ENCODE results near the gene ZNF649.
"Not testable (repeated sequence)": the region's sequence is repeated elsewhere in the genome, so short reads cannot be mapped to it uniquely, and the experiment has no call there.

ZNF649 gene

DNA sequence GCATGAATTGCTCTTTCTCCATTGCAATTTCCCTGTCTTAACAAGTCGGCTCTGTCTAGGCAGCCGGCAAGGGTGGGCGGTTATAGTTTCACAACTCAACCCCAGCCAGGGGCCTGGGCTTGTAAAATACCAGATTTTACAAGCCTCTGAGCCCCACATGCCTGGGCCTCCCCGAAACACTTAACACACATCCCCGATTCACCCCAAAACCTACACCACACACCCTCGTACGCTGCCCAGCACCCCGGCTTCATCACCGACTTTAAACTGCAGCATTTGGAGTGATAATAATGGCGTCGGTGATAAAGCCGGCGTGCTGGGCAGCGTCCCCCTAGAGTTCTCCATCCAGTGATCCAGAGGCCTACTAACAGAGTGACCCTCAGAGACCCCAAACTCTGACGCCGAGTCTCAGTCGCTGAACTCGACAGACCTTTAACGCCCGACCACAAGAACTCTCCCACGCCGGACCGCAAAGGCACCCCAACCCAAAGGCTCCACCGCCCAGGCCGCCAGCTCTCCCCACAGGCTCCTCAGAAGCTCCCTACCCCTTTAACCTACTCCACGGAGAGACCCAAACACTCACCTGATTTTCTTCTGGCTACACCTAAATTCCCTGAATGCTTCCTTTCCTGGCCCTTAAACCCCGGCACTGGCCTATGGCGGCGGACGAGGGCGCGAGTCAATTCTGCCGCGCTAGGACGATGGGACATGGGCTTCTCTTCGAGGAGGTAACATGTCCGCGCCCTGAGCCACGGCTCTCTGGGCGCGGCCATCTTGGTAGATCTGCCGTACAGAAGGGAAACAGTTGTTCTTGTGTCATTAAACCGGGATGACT, at the start of gene ZNF649:
Gene ZNF649, minus strand, starts transcription at position 687 of the 835 bp plus-strand sequence. CDS start 4,910 bp downstream, outside the sequence.
- peak; percentile 67 for DNase-seq (ENCODE audit: low read depth)

DNA sequence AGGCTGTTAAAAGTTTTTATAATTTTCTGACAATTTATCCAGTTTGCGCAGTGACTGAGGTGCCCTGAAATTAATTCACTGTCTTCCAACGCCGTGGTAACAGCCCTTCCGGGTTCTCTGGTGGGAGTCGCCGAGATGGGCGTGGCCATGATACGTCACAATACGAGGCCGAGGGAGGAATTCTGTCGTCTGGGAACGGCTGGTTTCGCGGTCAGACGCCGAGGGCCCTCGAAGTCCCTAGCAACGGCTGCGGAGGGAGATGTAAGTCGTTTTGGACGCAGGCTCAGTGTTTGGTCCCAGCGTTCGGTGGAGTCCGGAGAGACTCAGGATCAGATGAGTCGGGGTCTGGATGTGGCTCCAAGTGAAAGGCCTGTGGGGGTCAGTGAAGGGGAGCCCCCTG, 44.2 kb upstream of the ZNF649 start:
- DNase-seq (ENCODE audit: low read depth) = no peak

DNA sequence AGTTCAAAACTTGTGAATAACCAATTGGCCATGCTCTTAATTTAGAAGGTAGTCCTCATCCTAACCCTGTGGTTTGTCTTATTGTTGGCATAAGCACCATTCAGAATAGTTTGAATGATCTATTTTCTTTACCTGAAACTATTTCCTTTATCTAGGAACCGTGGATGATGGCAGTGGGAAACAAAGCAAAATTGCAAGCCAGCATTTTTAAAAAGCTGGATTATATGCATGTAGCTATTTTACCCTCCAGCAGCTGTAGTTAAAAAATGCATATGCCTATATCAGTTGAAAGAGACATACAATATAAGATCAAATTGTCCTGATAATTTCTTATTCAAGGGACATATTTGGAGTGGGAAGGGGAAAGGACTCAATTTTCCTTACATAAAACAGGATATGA, 41.8 kb upstream of the ZNF649 start:
- DNase-seq (ENCODE audit: low read depth) = no peak

DNA sequence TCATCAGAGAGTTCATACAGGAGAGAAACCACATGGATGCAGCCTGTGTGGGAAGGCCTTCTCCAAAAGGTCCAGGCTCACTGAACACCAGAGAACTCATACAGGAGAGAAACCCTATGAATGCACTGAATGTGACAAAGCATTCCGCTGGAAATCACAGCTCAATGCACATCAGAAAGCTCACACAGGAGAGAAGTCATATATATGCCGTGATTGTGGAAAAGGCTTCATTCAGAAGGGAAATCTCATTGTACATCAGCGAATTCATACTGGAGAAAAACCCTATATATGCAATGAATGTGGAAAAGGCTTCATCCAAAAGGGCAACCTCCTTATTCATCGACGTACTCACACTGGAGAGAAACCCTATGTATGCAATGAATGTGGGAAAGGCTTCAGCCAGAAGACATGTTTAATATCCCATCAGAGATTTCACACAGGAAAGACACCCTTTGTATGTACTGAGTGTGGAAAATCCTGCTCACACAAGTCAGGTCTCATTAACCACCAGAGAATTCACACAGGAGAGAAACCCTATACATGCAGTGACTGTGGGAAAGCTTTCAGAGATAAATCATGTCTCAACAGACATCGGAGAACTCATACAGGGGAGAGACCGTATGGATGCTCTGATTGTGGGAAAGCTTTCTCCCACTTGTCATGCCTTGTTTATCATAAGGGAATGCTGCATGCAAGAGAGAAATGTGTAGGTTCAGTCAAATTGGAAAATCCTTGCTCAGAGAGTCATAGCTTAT, 40.2 kb upstream of the ZNF649 start:
- no peak for DNase-seq (ENCODE audit: low read depth)

DNA sequence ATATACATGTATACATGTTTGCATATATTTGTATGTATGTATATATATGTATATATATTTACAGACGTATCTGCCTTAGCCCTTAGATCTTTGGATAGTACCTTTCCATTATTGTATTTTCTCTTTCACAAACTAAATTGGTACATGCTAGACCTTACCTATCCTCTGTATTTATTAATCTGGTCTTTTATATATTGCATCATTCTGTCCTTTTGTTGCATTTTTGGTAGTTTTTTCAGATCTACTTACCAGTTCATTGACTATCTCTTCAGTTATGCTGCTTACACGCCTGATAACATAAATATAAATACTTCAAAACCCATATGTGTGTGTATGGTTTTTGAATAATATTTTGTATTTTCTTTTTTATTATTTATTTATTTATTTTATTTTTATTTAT, 34.1 kb upstream of the ZNF649 start:
- DNase-seq (ENCODE audit: low read depth) = no peak

DNA sequence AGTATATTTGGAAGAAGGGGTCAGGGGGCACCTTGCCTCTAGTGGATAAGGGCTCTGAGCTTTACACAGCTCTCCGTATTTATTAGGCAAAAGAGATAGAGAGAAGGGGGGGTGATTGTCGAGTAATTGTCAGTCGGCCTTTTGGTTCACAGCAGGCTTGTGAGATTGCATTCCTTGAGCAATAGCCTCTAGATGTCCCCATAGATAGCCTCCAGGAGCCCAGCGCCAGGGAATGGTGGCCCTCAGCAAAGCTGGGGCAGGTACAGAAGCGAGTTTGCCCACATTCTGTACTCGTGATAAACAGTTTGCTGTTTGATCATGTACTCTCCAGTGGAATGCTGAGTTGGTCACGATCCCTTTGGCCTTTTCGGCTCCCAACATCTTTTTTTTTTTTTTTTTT, 27.1 kb upstream of the ZNF649 start:
- DNase-seq (ENCODE audit: low read depth) = no peak

DNA sequence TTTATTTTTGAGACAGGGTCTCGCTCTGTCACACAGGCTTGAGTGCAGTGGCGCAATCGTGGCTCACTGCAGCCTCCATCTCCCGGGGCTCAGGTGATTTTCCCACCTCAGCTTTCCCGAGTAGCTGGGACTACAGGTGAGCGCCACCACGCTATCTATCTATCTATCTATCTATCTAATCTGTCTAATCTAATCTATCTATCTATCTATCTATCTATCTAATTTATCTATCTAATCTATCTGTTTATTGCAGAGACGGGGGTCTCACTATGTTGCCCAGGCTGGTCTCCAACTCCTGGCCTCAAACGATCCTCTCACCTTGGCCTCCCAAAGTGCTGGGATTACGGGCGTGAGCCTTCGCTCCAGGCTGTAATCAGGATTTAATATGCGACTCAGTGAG, 23.0 kb upstream of the ZNF649 start:
- no peak for DNase-seq (ENCODE audit: low read depth)

DNA sequence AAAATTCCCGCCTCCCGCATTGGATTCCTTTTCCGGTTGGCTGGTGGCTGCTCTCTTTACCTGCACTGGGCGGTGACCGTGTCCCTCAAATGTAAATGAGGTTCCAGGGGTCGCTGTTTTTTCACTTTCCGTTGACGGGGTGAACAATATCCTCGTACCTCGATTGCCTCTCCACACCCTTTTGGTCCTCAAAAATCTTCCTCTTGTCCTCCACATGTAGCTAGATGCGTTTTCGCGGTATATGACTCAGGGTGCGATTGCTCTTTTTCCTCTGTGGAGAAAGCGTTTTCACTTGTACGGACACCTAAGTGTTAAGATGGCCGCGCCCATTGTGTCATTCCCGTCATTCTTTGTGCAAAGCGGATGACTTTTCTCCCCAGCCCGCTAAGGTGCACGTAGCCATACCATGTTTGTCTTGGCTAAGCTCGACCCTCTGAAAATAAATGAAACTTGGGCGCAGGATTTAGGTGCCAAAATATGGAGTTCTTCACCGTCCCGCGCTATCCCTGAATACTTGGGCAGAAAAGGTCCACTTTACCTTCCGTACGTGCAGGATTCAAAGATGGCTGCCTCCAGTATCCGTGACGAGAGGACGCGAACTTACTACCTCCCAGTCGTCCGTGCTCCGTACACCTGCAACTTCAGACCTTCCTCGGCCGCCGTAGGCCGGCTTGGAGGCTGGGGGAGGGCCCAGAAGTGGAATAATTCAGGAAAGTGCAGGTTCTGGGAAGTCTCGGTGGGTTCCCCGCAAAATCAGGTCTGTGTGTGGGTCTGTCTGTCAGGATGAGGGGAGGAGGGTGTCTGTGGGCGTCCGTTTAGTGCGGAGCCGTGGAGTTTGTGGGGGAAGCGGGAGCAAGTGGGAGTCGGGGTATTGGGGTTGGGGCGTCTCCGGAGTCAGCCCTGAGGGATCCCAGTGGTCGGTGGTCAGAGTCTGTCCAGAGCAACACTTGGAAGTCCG, 22.2 kb upstream of the ZNF649 start, which contains the start of gene ZNF613:
Gene ZNF613, plus strand, starts transcription at position 689 of the 958 bp plus-strand sequence. CDS start 8,749 bp downstream, outside the sequence.
- peak; percentile 79 for DNase-seq (ENCODE audit: low read depth)

DNA sequence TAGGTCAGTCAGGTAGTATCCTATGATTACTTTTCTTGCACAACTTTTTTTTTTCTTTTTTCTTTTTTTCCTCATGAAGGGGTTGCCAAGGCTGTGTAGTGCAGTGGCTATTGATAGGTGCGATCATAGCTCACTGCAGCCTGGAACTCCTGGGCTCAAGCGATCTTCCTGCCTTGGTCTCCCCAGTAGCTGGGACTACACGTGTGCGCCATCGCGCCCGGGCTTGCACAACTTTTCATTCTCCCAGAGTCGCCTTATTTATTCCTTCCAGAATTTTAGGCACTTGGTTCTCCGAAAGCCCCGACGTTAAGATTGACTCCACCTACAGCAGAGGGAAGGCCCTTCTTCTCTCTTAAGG, 21.6 kb upstream of the ZNF649 start:
- DNase-seq (ENCODE audit: low read depth) = no peak

DNA sequence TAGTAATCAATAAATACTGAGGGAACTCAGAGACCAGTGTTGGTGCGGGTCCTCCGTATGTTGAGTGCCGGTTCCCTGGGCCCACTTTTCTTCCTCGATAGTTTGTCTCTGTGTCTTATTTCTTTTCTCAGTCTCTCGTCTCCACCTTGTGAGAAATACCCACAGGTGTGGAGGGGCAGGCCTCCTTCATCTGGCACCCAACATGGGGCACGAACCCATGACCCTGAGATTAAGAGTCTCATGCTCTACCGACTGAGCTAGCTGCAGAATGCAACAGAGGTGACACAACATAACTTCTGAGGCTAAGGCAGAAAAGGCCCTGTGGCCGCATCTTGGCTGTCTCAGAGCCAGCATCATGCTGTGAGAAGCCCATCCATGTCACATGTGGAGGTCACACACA, 17.1 kb upstream of the ZNF649 start:
- no peak for DNase-seq (ENCODE audit: low read depth)

DNA sequence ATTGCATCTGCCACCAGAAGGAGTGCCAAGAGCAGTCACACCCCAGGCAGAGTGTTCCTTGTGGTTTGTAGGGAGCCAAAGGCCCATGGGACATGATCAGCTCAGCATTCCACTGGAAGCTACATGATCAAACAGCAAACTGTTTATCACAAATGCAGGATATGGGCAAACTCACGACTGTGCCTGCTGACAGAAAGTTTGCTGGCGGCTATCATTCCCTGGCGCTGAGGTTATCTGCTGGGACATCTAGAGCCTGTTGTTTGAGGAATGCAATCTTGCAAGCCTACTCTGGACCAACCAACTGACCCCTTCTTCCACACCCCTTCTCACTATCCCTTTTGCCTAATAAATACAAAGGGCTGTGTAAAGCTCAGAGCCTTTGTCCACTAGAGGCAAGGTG, 14.8 kb upstream of the ZNF649 start:
- DNase-seq (ENCODE audit: low read depth) = no peak

DNA sequence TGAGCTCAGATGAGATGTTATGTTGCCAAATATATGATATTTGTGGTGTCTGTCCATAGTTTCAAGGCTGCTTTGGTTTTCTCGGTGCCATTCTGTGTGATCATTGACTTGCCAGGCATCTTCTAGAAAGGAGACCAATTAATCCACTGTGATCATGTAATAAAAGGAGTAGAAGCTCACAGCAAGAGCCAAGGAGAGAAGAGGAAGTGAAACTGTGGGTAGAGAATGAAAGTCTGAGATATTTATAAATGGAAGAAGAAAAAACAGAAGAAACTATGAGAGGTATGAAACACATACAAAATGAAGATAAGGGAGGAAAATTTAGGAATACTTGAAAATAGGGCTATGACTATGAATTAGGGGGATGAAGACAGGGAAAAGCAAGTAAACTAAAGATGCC, 11.3 kb upstream of the ZNF649 start:
- DNase-seq (ENCODE audit: low read depth) = no peak

DNA sequence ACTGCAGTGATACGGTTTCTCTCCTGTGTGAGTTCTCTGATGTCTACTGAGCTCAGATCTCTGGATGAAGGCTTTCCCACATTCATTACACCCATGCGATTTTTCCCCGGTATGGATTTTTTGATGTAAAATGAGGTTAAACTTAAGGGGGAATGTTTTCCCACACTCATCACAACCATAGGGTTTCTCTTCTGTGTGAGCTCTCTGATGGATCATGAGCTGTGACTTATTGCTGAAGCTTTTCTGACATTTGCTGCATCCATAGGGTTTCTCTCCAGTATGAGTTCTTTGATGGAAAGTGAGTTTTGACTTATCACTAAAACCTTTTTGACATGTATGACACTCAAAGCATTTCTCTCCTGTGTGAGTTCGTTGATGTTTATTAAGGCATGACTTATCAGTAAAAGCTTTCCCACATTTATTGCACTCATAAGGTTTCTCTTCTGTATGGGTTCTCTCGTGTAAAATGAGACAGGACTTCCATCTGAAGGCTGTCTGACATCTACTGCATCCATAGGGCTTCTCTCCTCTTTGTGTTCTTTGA, 10.6 kb upstream of the ZNF649 start:
- no peak for DNase-seq (ENCODE audit: low read depth)

DNA sequence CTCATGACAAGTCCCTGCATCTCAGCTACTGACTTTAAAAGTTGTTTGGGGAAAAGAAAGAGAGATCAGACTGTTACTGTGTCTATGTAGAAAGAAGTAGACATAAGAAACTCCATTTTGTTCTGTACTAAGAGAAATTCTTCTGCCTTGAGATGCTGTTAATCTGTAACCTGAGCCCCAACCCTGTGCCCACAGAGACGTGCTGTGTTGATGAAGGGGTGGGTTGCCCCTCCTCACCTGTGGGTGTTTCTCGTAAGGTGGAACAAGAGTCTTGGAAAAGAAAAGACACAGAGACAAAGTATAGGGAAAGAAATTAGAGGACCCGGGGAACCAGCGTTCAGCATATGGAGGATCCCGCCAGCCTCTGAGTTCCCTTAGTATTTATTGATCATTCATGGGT, 3.2 kb upstream of the ZNF649 start:
- not testable (repeated sequence) for DNase-seq (ENCODE audit: low read depth)

DNA sequence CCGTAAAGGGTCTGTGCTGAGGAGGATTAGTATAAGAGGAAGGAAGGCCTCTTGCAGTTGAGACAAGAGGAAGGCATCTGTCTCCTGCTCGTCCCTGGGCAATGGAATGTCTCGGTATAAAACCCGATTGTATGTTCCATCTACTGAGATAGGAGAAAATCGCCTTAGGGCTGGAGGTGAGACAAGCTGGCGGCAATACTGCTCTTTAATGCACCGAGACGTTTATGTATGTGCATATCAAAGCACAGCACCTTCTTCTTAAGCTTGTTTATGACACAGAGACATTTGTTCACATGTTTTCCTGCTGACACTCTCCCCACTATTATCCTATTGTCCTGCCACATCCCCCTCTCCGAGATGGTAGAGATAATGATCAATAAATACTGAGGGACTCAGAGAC, 1.3 kb upstream of the ZNF649 start:
- not testable (repeated sequence) for DNase-seq (ENCODE audit: low read depth)

DNA sequence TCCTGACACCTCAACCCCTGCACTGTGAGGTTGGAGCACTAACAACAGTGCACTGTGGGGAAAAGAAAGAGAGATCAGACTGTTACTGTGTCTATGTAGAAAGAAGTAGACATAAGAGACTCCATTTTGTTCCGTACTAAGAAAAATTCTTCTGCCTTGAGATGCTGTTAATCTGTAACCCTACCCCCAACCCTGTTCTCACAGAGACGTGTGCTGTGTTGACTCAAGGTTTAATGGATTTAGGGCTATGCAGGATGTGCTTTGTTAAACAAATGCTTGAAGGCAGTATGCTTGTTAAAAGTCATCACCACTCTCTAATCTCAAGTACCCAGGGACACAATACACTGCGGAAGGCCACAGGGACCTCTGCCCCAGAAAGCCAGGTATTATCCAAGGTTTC, 822 bp upstream of the ZNF649 start:
- DNase-seq (ENCODE audit: low read depth) = not testable (repeated sequence)

DNA sequence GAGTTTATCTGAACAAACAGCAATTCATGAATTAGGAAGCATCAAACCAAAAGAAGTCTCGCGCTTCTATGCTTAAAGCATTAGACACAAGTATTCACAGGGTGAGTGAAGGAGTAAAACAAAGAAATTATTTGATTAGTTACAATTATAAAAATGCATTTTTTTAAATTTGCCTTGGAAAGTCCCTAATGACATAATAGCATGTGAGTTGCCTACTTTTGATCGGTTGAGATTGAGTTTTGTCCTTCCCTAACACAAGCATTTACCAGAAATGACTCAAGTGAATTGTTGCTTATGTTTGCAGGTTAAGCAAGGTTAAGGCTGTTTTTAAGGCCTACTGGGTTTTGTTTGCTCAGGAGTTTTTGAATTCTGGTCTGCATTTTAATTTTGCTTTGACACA, 389 bp upstream of the ZNF649 start:
- no peak for DNase-seq (ENCODE audit: low read depth)

DNA sequence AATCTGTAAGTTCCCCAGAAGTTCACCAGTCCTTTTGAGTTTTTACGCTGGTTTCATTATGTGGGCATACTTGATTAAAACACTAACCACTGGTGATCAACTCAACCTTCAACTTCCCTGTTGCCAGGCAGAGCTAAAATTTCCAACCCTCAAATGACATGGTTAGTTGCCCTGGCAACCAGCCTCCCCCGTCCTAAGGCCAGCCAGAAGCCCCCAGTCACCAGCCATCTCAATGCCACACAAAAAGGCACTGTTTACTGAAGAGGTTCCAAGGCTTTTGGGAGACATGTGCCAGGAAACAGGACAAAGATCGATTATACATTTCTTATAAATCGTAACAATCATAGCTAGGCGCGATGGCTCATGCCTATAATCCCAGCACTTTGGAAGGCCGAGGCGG, 1.6 kb downstream of the ZNF649 start:
- DNase-seq (ENCODE audit: low read depth) = no peak

DNA sequence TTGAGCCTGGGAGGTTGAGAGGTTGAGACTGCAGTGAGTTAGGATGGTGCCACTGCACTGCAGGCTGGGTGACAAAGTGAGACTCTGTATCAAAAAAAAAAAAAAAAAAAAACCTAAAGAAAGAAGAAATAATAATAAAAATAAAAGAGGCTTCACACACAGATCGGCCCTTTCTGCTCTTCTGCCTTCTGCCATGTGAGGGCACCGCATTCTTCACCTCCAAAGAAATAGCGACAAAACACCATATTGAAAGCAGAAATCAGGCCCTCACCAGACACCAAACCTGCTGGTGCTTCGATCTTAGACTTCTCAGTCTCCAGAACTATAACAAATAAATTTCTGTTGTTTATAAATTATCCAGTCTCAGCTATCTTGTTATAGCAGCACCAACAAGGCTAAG, 3.0 kb downstream of the ZNF649 start:
- DNase-seq (ENCODE audit: low read depth) = no peak

DNA sequence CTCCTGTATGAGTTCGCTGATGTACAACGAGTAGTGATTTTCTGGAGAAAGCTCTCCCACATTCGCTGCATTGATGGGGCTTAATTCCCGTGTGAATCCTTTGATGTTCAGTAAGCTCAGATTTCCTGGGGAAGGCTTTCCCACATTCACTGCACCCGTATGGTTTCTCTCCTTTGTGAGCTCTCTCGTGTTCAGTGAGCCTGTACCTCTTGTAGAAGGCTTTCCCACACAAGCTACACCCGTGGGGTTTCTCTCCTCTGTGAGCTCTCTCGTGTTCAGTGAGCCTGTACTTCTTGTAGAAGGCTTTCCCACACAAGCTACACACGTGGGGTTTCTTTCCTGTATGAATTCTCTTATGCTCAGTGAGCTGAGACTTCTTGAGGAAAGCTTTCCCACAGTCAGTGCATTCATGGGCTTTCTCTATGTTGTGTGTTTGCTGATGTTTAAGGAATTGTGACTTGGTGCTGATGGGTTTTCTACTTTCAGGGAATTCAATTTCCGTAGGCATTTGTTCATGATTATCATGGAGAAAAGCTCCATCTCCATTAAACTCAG, 13.5 kb downstream of the ZNF649 start:
- no peak for DNase-seq (ENCODE audit: low read depth)

DNA sequence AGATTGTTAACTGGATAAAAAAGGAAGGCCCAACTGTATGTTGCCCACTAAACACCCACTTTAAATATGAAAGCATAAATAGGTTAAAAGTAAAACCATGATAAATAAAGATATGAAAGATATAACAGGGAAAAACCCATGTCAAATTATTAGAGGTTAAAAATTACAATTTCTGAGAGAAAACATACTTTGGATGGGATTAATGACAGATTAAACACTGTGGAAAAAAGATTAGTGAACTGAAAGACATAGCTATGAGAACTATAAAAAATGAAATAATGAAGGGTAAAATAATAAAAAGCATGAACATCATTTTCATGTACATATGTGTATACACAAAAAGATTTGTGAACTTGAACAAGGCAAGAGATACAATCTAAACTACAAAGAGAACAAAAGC, 14.9 kb downstream of the ZNF649 start:
- DNase-seq (ENCODE audit: low read depth) = no peak
